Karpas-422 (cell line): Measurements from ENCODE around the gene LPAR1. TPM values are rescaled to one million over a fixed set of nuclear protein-coding genes. Genes with fewer than 3 reads are reported as not detected.

Experiments
- DNase-seq: peaks from one replicate; pipeline ENCODE4 v3.0.0-alpha.2; 2015
- H2AFZ ChIP-seq: fragments of 200-600 bp; sonication (generic); 2 replicates; pipeline ENCODE4 v1.6.1; 2014; ENCODE audit warnings: antibody characterized with exemption, low read length, mixed read lengths
- H3K27ac ChIP-seq: fragments of 200-600 bp; sonication (generic); 2 replicates; pipeline ENCODE4 v1.5.1; 2014; ENCODE audit warnings: mild to moderate bottlenecking, low read length, moderate library complexity
- H3K27me3 ChIP-seq: fragments of 200-600 bp; sonication (generic); 2 replicates; pipeline ENCODE4 v1.6.1; 2014; ENCODE audit warnings: low read length, mixed read lengths
- H3K36me3 ChIP-seq: fragments of 200-600 bp; sonication (generic); 2 replicates; pipeline ENCODE4 v1.6.1; 2014; ENCODE audit warnings: low read length, mixed read lengths; ENCODE audit not compliant: insufficient read depth
- H3K4me1 ChIP-seq: fragments of 200-600 bp; sonication (generic); 2 replicates; pipeline ENCODE4 v1.6.1; 2014; ENCODE audit warnings: mild to moderate bottlenecking, low read length, mixed read lengths
- H3K4me2 ChIP-seq: fragments of 200-600 bp; sonication (generic); 2 replicates; pipeline ENCODE4 v1.6.1; 2014; ENCODE audit warnings: low read length, low read depth, mild to moderate bottlenecking; ENCODE audit not compliant: poor library complexity, severe bottlenecking
- H3K4me3 ChIP-seq: fragments of 200-600 bp; sonication (generic); 2 replicates; pipeline ENCODE4 v1.5.1; 2014; ENCODE audit warnings: mild to moderate bottlenecking, antibody characterized with exemption, low read length, mixed read lengths
- H3K79me2 ChIP-seq: fragments of 200-600 bp; sonication (generic); 2 replicates; pipeline ENCODE4 v1.6.1; 2014; ENCODE audit warnings: mild to moderate bottlenecking, low read length, mixed read lengths
- H3K9ac ChIP-seq: fragments of 200-600 bp; sonication (generic); 2 replicates; pipeline ENCODE4 v1.6.0; 2014; ENCODE audit warnings: low read length
- H3K9me2 ChIP-seq: fragments of 200-600 bp; sonication (generic), shearing (Covaris generic); replicated peaks from 2 replicates; pipeline ENCODE4 v1.6.0; 2014; ENCODE audit warnings: mild to moderate bottlenecking, low read length, moderate library complexity; ENCODE audit not compliant: insufficient read depth
- H3K9me3 ChIP-seq: fragments of 300-700, 200-600 bp; sonication (generic); 2 replicates; pipeline ENCODE4 v1.6.1; 2014; ENCODE audit warnings: low read length, mixed read lengths
- H4K20me1 ChIP-seq: fragments of 200-600 bp; sonication (generic); 2 replicates; pipeline ENCODE4 v1.6.1; 2014; ENCODE audit warnings: mild to moderate bottlenecking, antibody characterized with exemption, low read length, low read depth; ENCODE audit not compliant: insufficient read depth
- total RNA-seq: library from RNA; depleted of rRNA; stranded (reverse); fragments of >200 nt; shearing (Covaris generic); gene quantifications from 2 replicates; pipeline ENCODE4 v1.2.3, GENCODE V29; 2014; ENCODE audit warnings: low replicate concordance

LPAR1 gene
- total RNA-seq, 1 experiment from 2014 or later, result not detected

DNA sequence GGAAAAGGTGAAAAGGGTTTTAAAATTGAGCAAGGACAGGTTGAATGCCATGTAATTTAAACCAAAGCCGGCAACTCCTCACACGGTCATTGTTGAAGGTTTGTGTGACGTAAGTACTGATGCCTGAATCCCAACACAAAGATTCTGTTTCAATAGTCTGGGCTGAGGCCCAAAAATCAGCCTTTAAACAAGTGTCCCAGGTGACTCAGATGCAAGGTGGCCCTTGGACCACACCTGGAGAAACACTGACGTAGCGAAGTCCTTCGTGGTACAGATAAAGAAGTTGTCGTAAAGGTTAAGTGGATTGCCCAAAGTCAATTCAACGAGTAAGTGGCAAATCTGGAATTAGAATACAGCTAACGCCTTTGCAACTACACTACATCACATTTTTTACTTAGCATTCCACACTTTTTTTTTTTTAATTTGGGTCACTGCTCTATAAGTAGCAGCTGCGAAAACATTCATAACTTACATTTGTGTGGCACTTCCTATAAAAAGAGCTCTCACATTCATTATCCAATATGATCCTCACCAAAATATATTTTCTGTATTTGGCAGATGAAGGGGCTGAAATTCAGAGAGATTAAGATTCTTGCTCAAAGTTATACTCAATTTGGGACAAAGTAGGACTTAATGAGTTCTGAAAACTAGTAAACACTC lies 111.3 kb downstream of the LPAR1 start:
- H3K4me2 ChIP-seq, result no peak overlapping the region
- no peaks in the 10 kb centered on the region for H3K36me3 ChIP-seq
- no peaks in the 10 kb centered on the region for H3K79me2 ChIP-seq
- no peak overlapping the region for H3K9ac ChIP-seq
- H3K27ac ChIP-seq, result no peak overlapping the region
- no peaks in the 10 kb centered on the region for H3K4me1 ChIP-seq
- H3K9me3 ChIP-seq, result no peaks in the 10 kb centered on the region
- H2AFZ ChIP-seq, result no peak overlapping the region
- no peaks in the 10 kb centered on the region for H4K20me1 ChIP-seq
- no peaks in the 10 kb centered on the region for H3K27me3 ChIP-seq
- H3K9me2 ChIP-seq, result no peaks in the 10 kb centered on the region
- no peak overlapping the region for H3K4me3 ChIP-seq
- no peak for DNase-seq

DNA sequence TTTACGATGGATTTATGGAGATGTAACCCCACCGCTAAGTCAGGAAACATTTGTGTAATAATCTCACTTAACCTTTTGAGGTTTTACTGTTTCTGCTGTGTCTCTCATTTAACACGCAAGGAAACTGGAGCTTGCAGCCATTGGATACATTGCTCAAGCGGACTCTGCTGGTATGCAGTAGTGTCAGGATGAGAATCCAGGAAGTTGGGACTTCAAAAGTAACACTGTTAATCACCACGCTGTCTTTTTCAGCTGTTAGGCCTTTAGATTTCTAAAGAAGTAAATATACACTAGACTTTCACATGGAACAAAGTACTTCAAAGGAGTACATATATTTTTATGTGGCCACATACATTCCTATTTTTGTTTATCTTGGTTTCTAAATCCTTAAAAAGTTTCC lies 114.7 kb downstream of the LPAR1 start:
- no peak overlapping the region for H3K4me2 ChIP-seq
- H3K27ac ChIP-seq, result no peak overlapping the region
- H3K4me1 ChIP-seq, result no peaks in the 10 kb centered on the region
- H2AFZ ChIP-seq, result no peak overlapping the region
- H3K9me2 ChIP-seq, result no peaks in the 10 kb centered on the region
- H3K36me3 ChIP-seq, result no peaks in the 10 kb centered on the region
- H3K9ac ChIP-seq, result no peak overlapping the region
- no peaks in the 10 kb centered on the region for H4K20me1 ChIP-seq
- no peaks in the 10 kb centered on the region for H3K79me2 ChIP-seq
- H3K27me3 ChIP-seq, result no peaks in the 10 kb centered on the region
- H3K9me3 ChIP-seq, result no peaks in the 10 kb centered on the region
- no peak for DNase-seq
- H3K4me3 ChIP-seq, result no peak overlapping the region

DNA sequence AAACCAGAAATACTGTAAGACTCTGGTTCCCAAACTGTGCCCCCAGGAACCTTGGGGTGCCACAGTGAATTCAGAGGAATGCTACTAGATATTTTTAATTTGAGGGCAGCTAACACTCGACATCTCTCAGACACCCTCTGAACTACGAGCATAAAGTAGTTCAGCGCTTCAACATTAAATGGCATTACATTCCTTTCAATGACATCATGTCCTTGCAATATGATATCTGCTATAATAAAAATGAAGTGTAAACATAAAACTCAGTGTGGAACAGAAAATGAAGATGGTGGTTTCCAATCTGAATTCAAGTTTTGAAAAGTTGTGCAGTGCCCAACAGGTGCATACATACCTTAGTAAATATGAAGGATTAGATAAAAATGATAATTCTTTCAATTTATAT lies 116.1 kb downstream of the LPAR1 start:
- Histone ChIP-seq H3K4me2 (no peak overlapping the region), H3K27me3 (no peaks in the 10 kb centered on the region), H3K27ac (no peak overlapping the region), H2AFZ (no peak overlapping the region), H3K9ac (no peak overlapping the region), H3K79me2 (no peaks in the 10 kb centered on the region), H3K36me3 (no peaks in the 10 kb centered on the region), H3K4me1 (no peaks in the 10 kb centered on the region), H3K9me2 (no peaks in the 10 kb centered on the region), H3K4me3 (no peak overlapping the region), H3K9me3 (no peaks in the 10 kb centered on the region), H4K20me1 (no peaks in the 10 kb centered on the region)
- no peak for DNase-seq

DNA sequence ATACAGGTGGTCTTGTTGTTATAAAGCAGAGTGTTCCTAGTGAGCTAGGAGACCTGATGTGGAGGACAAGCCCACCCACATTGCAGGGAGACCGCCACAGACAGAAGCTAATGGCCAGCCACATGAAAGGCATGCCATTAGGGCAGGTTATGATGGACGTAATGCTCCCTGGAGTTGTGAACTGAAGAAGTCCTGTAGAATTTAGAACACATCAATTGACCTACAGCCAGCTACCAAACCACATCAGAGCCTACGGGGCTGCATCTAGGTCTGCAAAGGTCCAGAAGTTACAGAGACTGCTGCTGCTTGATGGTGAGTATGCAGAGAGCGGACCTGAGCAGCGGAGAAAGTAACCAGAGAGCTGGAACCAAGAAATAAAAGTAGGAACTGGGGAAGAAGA lies 116.6 kb downstream of the LPAR1 start:
- no peaks in the 10 kb centered on the region for H3K4me1 ChIP-seq
- H3K36me3 ChIP-seq, result no peaks in the 10 kb centered on the region
- no peaks in the 10 kb centered on the region for H3K79me2 ChIP-seq
- H3K9me2 ChIP-seq, result no peaks in the 10 kb centered on the region
- DNase-seq, result no peak
- no peak overlapping the region for H2AFZ ChIP-seq
- no peaks in the 10 kb centered on the region for H3K9me3 ChIP-seq
- no peaks in the 10 kb centered on the region for H3K27me3 ChIP-seq
- H4K20me1 ChIP-seq, result no peaks in the 10 kb centered on the region
- no peak overlapping the region for H3K27ac ChIP-seq
- H3K9ac ChIP-seq, result no peak overlapping the region
- H3K4me3 ChIP-seq, result no peak overlapping the region
- H3K4me2 ChIP-seq, result no peak overlapping the region

DNA sequence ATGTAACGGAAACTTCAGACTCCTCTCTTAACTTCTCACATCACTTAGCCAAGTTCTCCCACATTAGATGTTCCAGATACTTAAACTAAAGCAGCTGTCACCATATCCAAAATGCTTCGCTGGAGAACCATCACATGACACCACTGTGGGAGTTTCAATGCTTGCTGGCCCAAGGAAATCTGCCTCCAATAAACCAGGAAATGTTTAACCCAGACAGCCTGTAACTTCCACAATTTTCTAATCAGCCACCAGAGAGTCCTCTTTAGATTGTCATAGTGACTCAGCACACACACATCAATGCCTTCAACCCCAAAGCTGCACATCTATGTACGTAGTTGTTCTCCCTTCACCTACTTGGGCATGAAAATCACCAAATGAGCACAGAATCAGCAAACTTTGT lies 118.7 kb downstream of the LPAR1 start:
- Histone ChIP-seq H3K27ac (no peak overlapping the region), H3K4me1 (no peaks in the 10 kb centered on the region), H3K9ac (no peak overlapping the region), H3K36me3 (no peaks in the 10 kb centered on the region), H3K4me2 (no peak overlapping the region), H3K27me3 (no peaks in the 10 kb centered on the region), H3K9me3 (no peaks in the 10 kb centered on the region), H3K79me2 (no peaks in the 10 kb centered on the region), H3K9me2 (no peaks in the 10 kb centered on the region), H3K4me3 (no peak overlapping the region), H4K20me1 (no peaks in the 10 kb centered on the region), H2AFZ (no peak overlapping the region)
- no peak for DNase-seq

DNA sequence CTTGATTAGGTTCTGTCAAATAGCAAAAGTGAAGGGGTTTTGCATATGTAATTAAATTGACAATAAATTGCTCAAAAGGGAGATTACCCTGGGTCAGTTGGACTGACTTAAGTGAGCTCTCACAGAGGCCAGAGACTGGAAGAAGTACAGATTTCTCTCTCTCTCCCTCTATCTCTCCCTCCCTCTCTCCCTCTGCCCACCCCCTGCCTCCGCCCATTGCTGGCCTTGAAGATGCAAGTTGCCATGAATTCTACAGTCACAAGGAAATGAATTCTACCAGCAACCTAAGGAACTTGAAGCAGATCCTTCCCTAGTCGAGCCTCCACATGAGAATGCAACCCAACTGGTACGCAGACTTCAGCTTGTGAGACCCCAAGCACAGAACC lies 119.2 kb downstream of the LPAR1 start:
- H3K9ac ChIP-seq, result no peak overlapping the region
- H3K4me3 ChIP-seq, result no peak overlapping the region
- H3K9me2 ChIP-seq, result no peaks in the 10 kb centered on the region
- no peaks in the 10 kb centered on the region for H3K79me2 ChIP-seq
- H3K4me2 ChIP-seq, result no peak overlapping the region
- no peaks in the 10 kb centered on the region for H3K27me3 ChIP-seq
- H4K20me1 ChIP-seq, result no peaks in the 10 kb centered on the region
- no peak for DNase-seq
- H3K36me3 ChIP-seq, result no peaks in the 10 kb centered on the region
- H3K27ac ChIP-seq, result no peak overlapping the region
- H3K4me1 ChIP-seq, result no peaks in the 10 kb centered on the region
- H2AFZ ChIP-seq, result no peak overlapping the region
- H3K9me3 ChIP-seq, result no peaks in the 10 kb centered on the region

DNA sequence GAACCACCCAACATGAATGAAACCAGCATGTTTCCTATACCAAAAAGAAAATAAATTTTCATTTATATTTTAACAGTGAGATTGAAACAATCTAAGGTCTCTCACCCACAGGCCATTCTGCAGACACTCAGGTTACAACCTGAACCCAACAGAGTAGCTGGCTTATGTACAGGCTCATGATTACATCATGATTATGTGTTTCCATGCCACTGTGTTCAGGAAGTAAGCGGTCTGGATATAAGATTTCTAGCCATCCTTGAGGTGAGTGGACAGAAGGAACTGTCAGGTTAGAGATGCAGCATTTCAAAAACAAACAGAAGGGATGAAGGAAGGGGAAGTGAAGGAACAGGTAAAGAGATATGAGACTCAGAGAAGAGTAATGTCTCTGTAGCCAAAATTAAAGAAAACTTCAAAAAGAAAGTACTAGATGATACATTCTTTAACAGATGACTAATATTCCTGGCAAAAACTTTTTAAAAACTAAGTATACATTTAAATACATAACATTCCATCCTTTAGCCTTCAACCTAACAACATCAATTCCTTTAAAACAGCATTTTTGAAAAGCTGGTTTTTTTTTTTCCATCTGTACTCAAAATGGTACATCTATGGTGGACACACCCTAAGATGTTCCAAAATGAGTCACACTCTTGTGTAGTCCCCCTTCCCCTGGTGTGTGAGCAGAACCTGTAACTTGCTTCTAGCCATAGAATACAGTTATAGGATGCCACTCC lies 119.8 kb downstream of the LPAR1 start:
- no peaks in the 10 kb centered on the region for H3K4me1 ChIP-seq

DNA sequence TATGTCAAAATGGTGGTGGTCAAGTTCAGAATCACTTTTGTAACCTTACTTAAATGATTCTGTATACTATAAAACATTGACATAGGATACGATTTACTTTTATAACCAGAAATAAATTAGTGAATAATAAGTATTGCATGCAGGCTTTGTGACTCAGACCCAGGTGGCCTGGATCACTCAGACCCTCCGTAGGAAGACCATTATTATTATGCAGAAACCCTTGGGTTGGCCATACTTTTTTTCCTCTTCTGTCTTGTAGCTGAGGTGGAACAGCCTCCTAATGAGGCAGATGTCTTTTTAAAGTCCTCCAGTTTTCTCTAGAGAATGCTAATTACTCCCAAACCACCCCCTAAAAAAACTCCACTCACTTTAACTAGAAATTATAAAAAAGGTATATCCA lies 121.9 kb downstream of the LPAR1 start:
- no peak for DNase-seq
- H3K4me1 ChIP-seq, result no peaks in the 10 kb centered on the region
- no peaks in the 10 kb centered on the region for H3K9me3 ChIP-seq

More for the DNA sequence above, 119.8 kb downstream of the LPAR1 start:
- no peaks in the 10 kb centered on the region for H4K20me1 ChIP-seq
- H3K27ac ChIP-seq, result no peak overlapping the region
- H3K9me3 ChIP-seq, result no peaks in the 10 kb centered on the region
- no peak overlapping the region for H3K9ac ChIP-seq
- no peaks in the 10 kb centered on the region for H3K79me2 ChIP-seq
- no peak for DNase-seq
- no peak overlapping the region for H3K4me3 ChIP-seq
- H3K9me2 ChIP-seq, result no peaks in the 10 kb centered on the region
- no peak overlapping the region for H2AFZ ChIP-seq
- H3K4me2 ChIP-seq, result no peak overlapping the region
- no peaks in the 10 kb centered on the region for H3K27me3 ChIP-seq
- H3K36me3 ChIP-seq, result no peaks in the 10 kb centered on the region

More for the DNA sequence above, 121.9 kb downstream of the LPAR1 start:
- H3K9ac ChIP-seq, result no peak overlapping the region
- no peak overlapping the region for H3K4me2 ChIP-seq
- no peaks in the 10 kb centered on the region for H3K9me2 ChIP-seq
- H3K27me3 ChIP-seq, result no peaks in the 10 kb centered on the region
- no peaks in the 10 kb centered on the region for H4K20me1 ChIP-seq
- no peaks in the 10 kb centered on the region for H3K79me2 ChIP-seq
- no peaks in the 10 kb centered on the region for H3K36me3 ChIP-seq
- H3K4me3 ChIP-seq, result no peak overlapping the region
- H3K27ac ChIP-seq, result no peak overlapping the region
- no peak overlapping the region for H2AFZ ChIP-seq
